Sigmoid colon (tissue), 7 donors: ENCODE data around the gene PARD3. TPM values are rescaled to one million over a fixed set of nuclear protein-coding genes. Genes with fewer than 3 reads are reported as not detected.
A peak's percentile ranks its signal among the peaks of the same experiment; 100 is the strongest.

Experiments used
- DNase-seq: peaks from one replicate; pipeline ENCODE4 v3.0.0-alpha.2; 2019
- H3K27ac ChIP-seq, 4 donors: fragments of 200-600 bp; sonication (generic); one replicate each; pipeline ENCODE4 v1.5.1; 2016 to 2019; ENCODE audit warnings: mild to moderate bottlenecking in 1 of 4
- H3K27me3 ChIP-seq, 3 donors: fragments of 200-600 bp; sonication (generic); one replicate each; pipeline ENCODE4 v1.5.1; 2019; ENCODE audit warnings: mild to moderate bottlenecking in 1 of 3
- H3K36me3 ChIP-seq, 4 donors: fragments of 200-600 bp; sonication (generic); one replicate each; pipeline ENCODE4 v1.5.1; 2016 to 2019
- H3K4me1 ChIP-seq, 4 donors: fragments of 200-600 bp; sonication (generic); one replicate each; pipeline ENCODE4 v1.5.1; 2017 to 2019
- H3K4me3 ChIP-seq, 4 donors: fragments of 200-600 bp; sonication (generic); one replicate each; pipeline ENCODE4 v1.5.1; 2017 to 2019; ENCODE audit warnings: mild to moderate bottlenecking in 2 of 4, moderate library complexity in 1 of 4
- H3K9me3 ChIP-seq, 4 donors: fragments of 200-600 bp in 3 of 4; sonication (generic) in 3 of 4; one replicate each; pipeline versions ENCODE4 v1.5.1 to v1.6.1; 2013 to 2019
- EP300 ChIP-seq, 4 donors: sonication (generic); formaldehyde crosslinking; IDR thresholded peaks; one replicate each; pipeline ENCODE4 v1.6.1; 2017; ENCODE audit warnings: antibody characterized with exemption in 4 of 4
- POLR2A ChIP-seq, 2 donors: fragments of 450-650 bp; IDR thresholded peaks; one replicate each; pipeline ENCODE4 v1.6.1; 2016; ENCODE audit warnings: antibody characterized with exemption in 2 of 2, mild to moderate bottlenecking in 2 of 2, moderate library complexity in 2 of 2
- POLR2AphosphoS5 ChIP-seq, 4 donors: sonication (generic); formaldehyde crosslinking; IDR thresholded peaks; one replicate each; pipeline ENCODE4 v1.6.1; 2017; ENCODE audit warnings: antibody characterized with exemption in 4 of 4
- WGBS, 2 donors: extraction: QIAGEN DNeasy Blood & Tissue Kit; methylation state at CpG; one replicate each; pipeline ENCODE4 v1.1.7; 2013; 5-methylcytosine and 5-hydroxymethylcytosine counted together
- intact Hi-C: fragments of 100-400 bp; cut with DNase I; formaldehyde crosslinking; loops from one replicate; pipeline ENCODE4 v1.15.1; 2023
- polyA plus RNA-seq, 3 donors: library from polyadenylated mRNA; stranded (reverse); fragments of 200-250 nt; gene quantifications; one replicate each; pipeline ENCODE4 v1.2.3, GENCODE V29; 2013
- total RNA-seq, 4 donors: library from RNA; depleted of rRNA; stranded (reverse); fragments of >200 nt; gene quantifications; one replicate each; pipeline ENCODE4 v1.1.0, GENCODE V29; 2016
- TF ChIP-seq, protein P1 (sequence below), 4 experiments: fragments of 450-650 bp in 3 of 4; fragments of 200-600 bp in 1 of 4; IDR thresholded peaks; one replicate each; pipeline ENCODE4 v1.5.1; 2016 to 2019; ENCODE audit warnings: antibody characterized with exemption in 4 of 4, mild to moderate bottlenecking in 3 of 4, moderate library complexity in 2 of 4
- donor health status: healthy with polysubstance abuse.
- donor health status: Bipolar disorder and iron deficiency.
- donor health status: healthy.

PARD3 gene
- total and polyA plus RNA-seq, 7 donors: 17.5 to 96.4 (median 75.9) TPM

DNA sequence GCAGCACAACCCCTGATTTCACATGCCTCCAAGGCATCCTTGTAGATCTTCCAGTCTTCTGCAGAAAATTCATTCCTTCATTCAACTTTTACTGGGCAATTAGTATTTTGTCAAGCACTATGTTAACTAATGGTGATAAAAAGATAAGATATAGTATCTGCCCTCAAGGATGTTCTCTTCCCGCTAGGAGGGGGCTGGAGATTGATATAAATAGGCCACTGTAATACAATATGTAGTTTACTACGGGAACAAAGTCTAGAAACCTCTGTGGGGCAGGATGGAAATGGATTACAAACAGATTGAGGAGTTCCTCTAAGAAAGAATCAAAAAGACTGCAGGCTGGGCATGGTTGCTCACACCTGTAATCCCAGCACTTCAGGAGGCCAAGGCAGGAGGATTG, 10.3 kb upstream of the PARD3 start:
- WGBS, 2 donors: 41 to 90% methylated on average over 2 of the region's 2 CpGs
- intact Hi-C loops: no loop called here
- no peaks in the 10 kb centered on the region for H3K36me3 ChIP-seq
- no peak overlapping the region for H3K27ac ChIP-seq
- no peak for DNase-seq
- H3K4me1 ChIP-seq: no peaks in the 10 kb centered on the region
- no peaks in the 10 kb centered on the region for H3K27me3 ChIP-seq
- H3K4me3 ChIP-seq: no peak overlapping the region
- no peaks in the 10 kb centered on the region for H3K9me3 ChIP-seq
- TF ChIP-seq, protein P1, sequence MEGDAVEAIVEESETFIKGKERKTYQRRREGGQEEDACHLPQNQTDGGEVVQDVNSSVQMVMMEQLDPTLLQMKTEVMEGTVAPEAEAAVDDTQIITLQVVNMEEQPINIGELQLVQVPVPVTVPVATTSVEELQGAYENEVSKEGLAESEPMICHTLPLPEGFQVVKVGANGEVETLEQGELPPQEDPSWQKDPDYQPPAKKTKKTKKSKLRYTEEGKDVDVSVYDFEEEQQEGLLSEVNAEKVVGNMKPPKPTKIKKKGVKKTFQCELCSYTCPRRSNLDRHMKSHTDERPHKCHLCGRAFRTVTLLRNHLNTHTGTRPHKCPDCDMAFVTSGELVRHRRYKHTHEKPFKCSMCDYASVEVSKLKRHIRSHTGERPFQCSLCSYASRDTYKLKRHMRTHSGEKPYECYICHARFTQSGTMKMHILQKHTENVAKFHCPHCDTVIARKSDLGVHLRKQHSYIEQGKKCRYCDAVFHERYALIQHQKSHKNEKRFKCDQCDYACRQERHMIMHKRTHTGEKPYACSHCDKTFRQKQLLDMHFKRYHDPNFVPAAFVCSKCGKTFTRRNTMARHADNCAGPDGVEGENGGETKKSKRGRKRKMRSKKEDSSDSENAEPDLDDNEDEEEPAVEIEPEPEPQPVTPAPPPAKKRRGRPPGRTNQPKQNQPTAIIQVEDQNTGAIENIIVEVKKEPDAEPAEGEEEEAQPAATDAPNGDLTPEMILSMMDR (IDR thresholded peaks at IDR 0.05): no peak
- no peak for TF ChIP-seq POLR2A (IDR thresholded peaks at IDR 0.05)
- no peak for TF ChIP-seq POLR2AphosphoS5 (IDR thresholded peaks at IDR 0.05)
- TF ChIP-seq EP300 (IDR thresholded peaks at IDR 0.05): no peak

- no peak overlapping the region for H3K4me3 ChIP-seq
- 58 to 59% methylated on average over 2 of the region's 2 CpGs for WGBS, 2 donors
- no peak for DNase-seq
- no peaks in the 10 kb centered on the region for H3K4me1 ChIP-seq
- H3K9me3 ChIP-seq: no peaks in the 10 kb centered on the region
- H3K36me3 ChIP-seq: no peaks in the 10 kb centered on the region
- no peaks in the 10 kb centered on the region for H3K27me3 ChIP-seq
- intact Hi-C loops: no loop called here
- TF ChIP-seq, protein P1 (IDR thresholded peaks at IDR 0.05): peak in 1 of 4 experiments; percentile 27
- no peak for TF ChIP-seq POLR2A (IDR thresholded peaks at IDR 0.05)
- H3K27ac ChIP-seq: no peak overlapping the region
Observed at GRCh38 chr10:34824870-34825269, 9.8 kb upstream of the PARD3 start.

DNA sequence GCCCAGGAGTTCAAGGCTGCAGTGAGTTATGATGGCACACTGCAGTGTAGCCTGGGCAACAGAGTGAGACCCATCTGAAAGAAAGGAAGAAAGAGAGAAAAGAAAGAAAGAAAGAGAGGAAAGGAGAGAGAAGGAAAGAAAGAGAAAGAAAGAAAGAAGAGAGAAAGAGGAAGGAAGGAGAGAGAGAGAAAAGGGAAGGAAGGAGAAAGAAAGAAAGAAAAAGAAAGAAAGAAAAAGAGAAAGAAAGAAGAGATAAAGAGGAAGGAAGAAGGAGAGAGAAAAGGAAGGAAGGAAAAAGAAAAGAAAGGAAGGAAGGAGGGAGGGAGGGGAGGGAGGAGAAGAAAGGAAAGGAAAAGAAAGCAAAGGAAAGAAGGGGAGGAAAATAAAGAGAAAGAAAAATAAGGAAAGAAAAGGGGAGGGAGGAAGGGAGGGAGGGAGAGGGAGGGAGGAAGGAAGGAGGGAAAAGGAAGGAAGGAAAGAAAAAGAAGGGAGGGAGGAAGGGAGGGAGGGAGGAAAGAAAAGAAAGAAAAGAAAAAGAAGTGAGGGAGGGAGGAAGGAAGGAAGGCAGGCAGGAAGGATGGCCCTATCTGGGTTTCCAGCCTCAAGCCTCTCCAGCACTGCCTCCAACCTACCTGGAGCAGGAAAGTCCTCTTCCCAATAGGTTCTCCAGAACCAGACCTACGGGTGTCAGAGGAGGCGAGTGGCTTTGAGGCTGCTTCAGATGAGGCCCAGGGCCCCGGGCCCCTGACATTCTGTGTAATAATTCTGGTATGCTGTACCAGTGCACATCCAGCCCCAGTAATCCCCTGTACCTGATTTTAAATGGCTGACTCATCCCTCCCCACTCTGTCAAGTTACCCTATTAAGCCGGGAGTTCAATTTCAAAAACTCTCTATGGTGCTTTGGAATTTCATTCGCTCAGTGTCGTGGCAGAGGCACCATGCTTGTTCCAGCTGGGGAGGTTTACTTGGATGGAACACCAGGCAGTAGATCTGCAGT, 6.8 kb upstream of the PARD3 start:
- TF ChIP-seq, protein P1 (IDR thresholded peaks at IDR 0.05): no peak
- TF ChIP-seq POLR2AphosphoS5 (IDR thresholded peaks at IDR 0.05) (no peak), POLR2A (IDR thresholded peaks at IDR 0.05) (no peak), EP300 (IDR thresholded peaks at IDR 0.05) (no peak)
- H3K36me3 ChIP-seq: no peaks in the 10 kb centered on the region

DNA sequence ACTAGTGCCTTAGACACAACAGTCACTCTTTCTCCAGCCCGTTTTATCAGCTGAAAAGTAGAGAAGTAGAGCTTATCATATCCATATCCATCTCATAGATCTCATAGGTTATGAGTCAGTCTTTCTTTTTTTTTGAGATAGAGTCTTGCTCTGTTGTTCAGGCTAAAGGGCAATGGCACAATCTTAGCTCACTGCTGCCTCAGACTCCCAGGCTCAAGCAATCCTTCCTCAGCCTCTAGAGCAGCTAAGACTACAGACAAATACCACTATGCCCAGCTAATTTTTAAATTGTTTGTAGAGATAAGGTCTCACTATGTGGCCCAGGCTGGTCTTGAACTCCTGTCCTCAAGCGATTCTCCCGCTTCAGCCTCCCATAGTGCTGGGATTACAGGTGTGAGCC, 2.5 kb upstream of the PARD3 start:
- TF ChIP-seq POLR2A (IDR thresholded peaks at IDR 0.05) (no peak), EP300 (IDR thresholded peaks at IDR 0.05) (no peak), POLR2AphosphoS5 (IDR thresholded peaks at IDR 0.05) (no peak)
- TF ChIP-seq, protein P1 (IDR thresholded peaks at IDR 0.05): no peak
- no peaks in the 10 kb centered on the region for H3K9me3 ChIP-seq
- no peak overlapping the region for H3K27ac ChIP-seq
- intact Hi-C loops: loop anchor here (5.0 kb wide), 1 partner anchor 150 kb away; no protein-coding TSS in a partner anchor
- H3K4me3 ChIP-seq: no peak overlapping the region
- no peak for DNase-seq
- no peaks in the 10 kb centered on the region for H3K36me3 ChIP-seq
- peaks cover 0 to 31% (median 19%) of the 10 kb centered on the region in 4 donors for H3K4me1 ChIP-seq
- no peaks in the 10 kb centered on the region for H3K27me3 ChIP-seq
- 61 to 94% methylated on average over 3 of the region's 3 CpGs for WGBS, 2 donors

More for the DNA sequence above, 6.8 kb upstream of the PARD3 start:
- H3K4me1 ChIP-seq: peaks cover 0 to under 1% (median 0%) of the 10 kb centered on the region in 4 donors
- DNase-seq: no peak
- H3K9me3 ChIP-seq: no peaks in the 10 kb centered on the region
- H3K4me3 ChIP-seq: no peak overlapping the region
- WGBS, 2 donors: 89 to 93% methylated on average over 6 of the region's 6 CpGs
- no peak overlapping the region for H3K27ac ChIP-seq
- no peaks in the 10 kb centered on the region for H3K27me3 ChIP-seq
- intact Hi-C loops: no loop called here
